Rectal smooth muscle tissue (tissue), 1 donor: ENCODE measurements around the gene NAGS.
A peak's percentile ranks its signal among the peaks of the same experiment; 100 is the strongest.
"Not testable (repeated sequence)": the region's sequence is repeated elsewhere in the genome, so short reads cannot be mapped to it uniquely, and the experiment has no call there.

Source experiments
- H3K27ac ChIP-seq: one replicate; pipeline ENCODE4 v1.7.0; 2013; ENCODE audit warnings: low read depth, low read length, inconsistent platforms
- H3K27me3 ChIP-seq: one replicate; pipeline ENCODE4 v1.7.0; 2013; ENCODE audit warnings: low read length; ENCODE audit not compliant: control insufficient read depth, insufficient read depth
- H3K36me3 ChIP-seq: one replicate; pipeline ENCODE4 v1.7.0; 2013; ENCODE audit warnings: low read length; ENCODE audit not compliant: control insufficient read depth, insufficient read depth
- H3K4me1 ChIP-seq: one replicate; pipeline ENCODE4 v1.7.0; 2013; ENCODE audit warnings: low read length; ENCODE audit not compliant: control insufficient read depth, insufficient read depth
- H3K4me3 ChIP-seq: one replicate; pipeline ENCODE4 v1.7.0; 2013; ENCODE audit warnings: low read length
- H3K9ac ChIP-seq: one replicate; pipeline ENCODE4 v1.7.0; 2013; ENCODE audit warnings: low read length

NAGS gene

GRCh38 chr17:44014133-44014436, 9.7 kb downstream of the NAGS start:
- no peaks in the 10 kb centered on the region for H3K27me3 ChIP-seq
- peaks cover 4% of the 10 kb centered on the region for H3K36me3 ChIP-seq
- H3K27ac ChIP-seq = no peak overlapping the region
- H3K9ac ChIP-seq = no peak overlapping the region
- peaks cover 6% of the 10 kb centered on the region for H3K4me1 ChIP-seq
- H3K4me3 ChIP-seq = peak overlapping the region; percentile 75

- H3K27ac ChIP-seq = peak within 1 kb of the TSS; percentile 73
- H3K9ac ChIP-seq = peak within 1 kb of the TSS; percentile 84
- peak within 1 kb of the TSS; percentile 75 for H3K4me3 ChIP-seq
- peaks cover 6% of the 10 kb centered on the region for H3K4me1 ChIP-seq
- H3K27me3 ChIP-seq = no peaks in the 10 kb centered on the region
- peaks cover 4% of the 10 kb centered on the region for H3K36me3 ChIP-seq
Observed at GRCh38 chr17:44014437-44015172, 10.2 kb downstream of the NAGS start, which contains the start of gene TMEM101. TSS of gene TMEM101 (minus strand) at chr17:44014963. CDS start at chr17:44014952, 11 bp downstream.

- not testable (repeated sequence) for H3K4me3 ChIP-seq, H3K4me1 ChIP-seq, H3K27me3 ChIP-seq, H3K36me3 ChIP-seq, H3K9ac ChIP-seq, H3K27ac ChIP-seq
Observed at GRCh38 chr17:44021227-44021626, 16.8 kb downstream of the NAGS start.

GRCh38 chr17:44022246-44022645, 17.8 kb downstream of the NAGS start:
- Histone ChIP-seq H3K4me1 (no peaks in the 10 kb centered on the region), H3K27me3 (no peaks in the 10 kb centered on the region), H3K36me3 (peaks cover 4% of the 10 kb centered on the region), H3K4me3 (no peak overlapping the region), H3K9ac (no peak overlapping the region), H3K27ac (no peak overlapping the region)

- H3K27ac ChIP-seq = no peak overlapping the region
- H3K4me1 ChIP-seq = no peaks in the 10 kb centered on the region
- H3K9ac ChIP-seq = no peak overlapping the region
- H3K36me3 ChIP-seq = peaks cover 5% of the 10 kb centered on the region
- no peaks in the 10 kb centered on the region for H3K27me3 ChIP-seq
- H3K4me3 ChIP-seq = no peak overlapping the region
Observed at GRCh38 chr17:44023545-44024270, 19.3 kb downstream of the NAGS start.

- Histone ChIP-seq H3K27ac (no peak overlapping the region), H3K4me1 (no peaks in the 10 kb centered on the region), H3K9ac (no peak overlapping the region), H3K27me3 (no peaks in the 10 kb centered on the region), H3K36me3 (peaks cover 8% of the 10 kb centered on the region), H3K4me3 (no peak overlapping the region)
Observed at GRCh38 chr17:44024271-44024663, 19.8 kb downstream of the NAGS start.

- Histone ChIP-seq H3K9ac (no peak overlapping the region), H3K4me3 (no peak overlapping the region), H3K27me3 (no peaks in the 10 kb centered on the region), H3K36me3 (peaks cover 8% of the 10 kb centered on the region), H3K4me1 (no peaks in the 10 kb centered on the region), H3K27ac (no peak overlapping the region)
Observed at GRCh38 chr17:44024853-44025252, 20.4 kb downstream of the NAGS start.

- Histone ChIP-seq H3K27ac (no peak overlapping the region), H3K9ac (no peak overlapping the region), H3K27me3 (no peaks in the 10 kb centered on the region), H3K36me3 (peaks cover 11% of the 10 kb centered on the region), H3K4me1 (no peaks in the 10 kb centered on the region), H3K4me3 (no peak overlapping the region)
Observed at GRCh38 chr17:44029736-44030135, 25.3 kb downstream of the NAGS start.

GRCh38 chr17:44030482-44030881, 26.1 kb downstream of the NAGS start:
- H3K9ac ChIP-seq = no peak overlapping the region
- no peak overlapping the region for H3K27ac ChIP-seq
- H3K36me3 ChIP-seq = peaks cover 11% of the 10 kb centered on the region
- no peaks in the 10 kb centered on the region for H3K4me1 ChIP-seq
- H3K4me3 ChIP-seq = no peak overlapping the region
- H3K27me3 ChIP-seq = no peaks in the 10 kb centered on the region

GRCh38 chr17:44033861-44034408, 29.5 kb downstream of the NAGS start:
- no peak overlapping the region for H3K9ac ChIP-seq
- H3K4me3 ChIP-seq = no peak overlapping the region
- H3K27me3 ChIP-seq = no peaks in the 10 kb centered on the region
- H3K36me3 ChIP-seq = peaks cover 14% of the 10 kb centered on the region
- no peak overlapping the region for H3K27ac ChIP-seq
- H3K4me1 ChIP-seq = no peaks in the 10 kb centered on the region

GRCh38 chr17:44034688-44035087, 30.3 kb downstream of the NAGS start:
- H3K9ac ChIP-seq, H3K4me3 ChIP-seq, H3K27ac ChIP-seq, H3K27me3 ChIP-seq, H3K4me1 ChIP-seq: not testable (repeated sequence)
- peaks cover 13% of the 10 kb centered on the region for H3K36me3 ChIP-seq

GRCh38 chr17:44037471-44037870, 33.0 kb downstream of the NAGS start:
- Histone ChIP-seq H3K27ac (no peak overlapping the region), H3K27me3 (no peaks in the 10 kb centered on the region), H3K4me3 (no peak overlapping the region), H3K36me3 (peaks cover 8% of the 10 kb centered on the region), H3K4me1 (peaks cover 10% of the 10 kb centered on the region), H3K9ac (no peak overlapping the region)
